Activated CD8-positive, alpha-beta memory T cell treated with anti-CD3 and anti-CD28 coated beads for 36 hours (primary cell): ENCODE measurements around the gene SMIM10L2A. TPM values are rescaled to one million over a fixed set of nuclear protein-coding genes. Genes with fewer than 3 reads are reported as not detected.
"Not testable (repeated sequence)": the region's sequence is repeated elsewhere in the genome, so short reads cannot be mapped to it uniquely, and the experiment has no call there.

Source experiments
- CTCF ChIA-PET: fragments of 350-600 bp; sonication (Branson Sonifier 250); formaldehyde crosslinking; loops from one replicate; lab custom pipeline; 2021; ENCODE audit warnings: antibody characterized with exemption; lab: Charles Lee
- POLR2A ChIA-PET: fragments of 350-600 bp; sonication (Branson Sonifier 250); formaldehyde crosslinking; loops from one replicate; lab custom pipeline; 2021; ENCODE audit warnings: antibody characterized with exemption; lab: Charles Lee
- total RNA-seq, 2 experiments: library from RNA; stranded (reverse); gene quantifications; one replicate each; pipeline ENCODE4 v1.2.3, GENCODE V29; 2021

Gene SMIM10L2A
- total RNA-seq = under 1 TPM; 0.38 to 0.61 TPM

GRCh38 chrX:135421932-135422809, at the start of gene SMIM10L2A:
TSS of gene SMIM10L2A (plus strand) at chrX:135421944. CDS start at chrX:135422132, 188 bp downstream.
- ChIA-PET POLR2A (no interaction called here), CTCF (no interaction called here)

DNA sequence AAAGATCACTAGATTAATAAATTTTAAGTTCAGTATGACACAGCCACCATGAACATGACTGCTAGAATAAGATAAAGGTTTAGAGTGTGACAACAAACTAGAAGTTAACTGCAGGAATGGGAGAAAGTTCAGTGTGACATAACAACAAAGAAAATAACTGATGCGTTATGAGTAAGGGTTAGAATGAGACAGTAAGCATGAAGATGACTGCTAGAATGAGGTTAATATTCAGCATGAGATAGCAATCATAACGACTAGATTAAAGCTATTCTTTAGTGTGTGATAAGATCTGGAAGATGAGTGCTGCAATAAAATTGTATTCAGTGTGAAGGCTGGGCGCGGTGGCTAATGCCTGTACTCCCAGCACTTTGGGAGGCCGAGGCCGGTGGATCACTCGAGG, 48.4 kb upstream of the SMIM10L2A start:
- CTCF ChIA-PET = no interaction called here
- POLR2A ChIA-PET = no interaction called here

- CTCF ChIA-PET = no interaction called here
- POLR2A ChIA-PET = no interaction called here
These were observed 39.5 kb upstream of the SMIM10L2A start for GRCh38 chrX:135382260-135382659.

GRCh38 chrX:135383249-135383648, 38.5 kb upstream of the SMIM10L2A start:
- ChIA-PET CTCF (no interaction called here), POLR2A (no interaction called here)

- ChIA-PET CTCF (no interaction called here), POLR2A (no interaction called here)
These were observed 37.4 kb upstream of the SMIM10L2A start for GRCh38 chrX:135384161-135384836.

DNA sequence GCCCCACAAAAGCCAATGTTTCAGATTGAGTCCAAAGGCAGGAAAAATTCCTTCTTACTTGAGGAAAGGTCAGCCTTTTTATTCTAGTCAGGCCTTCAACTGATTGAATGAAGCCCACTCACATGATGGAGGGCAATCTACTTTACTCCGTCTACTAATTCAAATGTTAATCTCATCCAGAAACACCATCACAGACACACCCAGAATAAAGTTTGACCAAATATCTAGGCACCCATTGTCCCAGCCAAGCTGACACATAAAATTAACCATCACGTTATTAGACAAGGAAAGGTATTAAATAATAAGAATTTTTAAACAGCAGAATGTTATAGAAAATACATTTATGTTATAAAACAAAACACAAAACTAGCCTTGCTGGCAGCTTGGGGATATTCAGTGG, 32.9 kb upstream of the SMIM10L2A start:
- CTCF ChIA-PET = no interaction called here
- POLR2A ChIA-PET = no interaction called here

GRCh38 chrX:135389243-135389642, 32.5 kb upstream of the SMIM10L2A start:
- ChIA-PET POLR2A (no interaction called here), CTCF (no interaction called here)

DNA sequence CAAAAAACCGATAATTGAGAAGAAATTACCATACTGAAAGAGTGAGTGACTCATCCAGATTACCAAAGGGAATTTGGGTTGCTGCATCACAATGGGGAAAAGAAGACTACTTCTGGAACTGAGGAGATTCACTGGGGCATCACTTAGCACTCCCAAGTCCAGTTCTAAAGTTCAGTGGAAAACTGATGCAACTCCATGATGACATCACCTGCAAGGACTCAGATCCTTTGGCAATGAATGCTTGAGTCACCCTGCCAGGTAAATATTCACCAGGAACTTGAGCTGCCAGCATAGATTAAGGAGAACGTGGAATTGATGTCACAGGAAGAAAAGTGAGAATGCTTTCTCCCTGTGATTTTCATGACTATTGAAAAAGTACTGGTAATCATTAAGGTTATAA, 32.0 kb upstream of the SMIM10L2A start:
- POLR2A ChIA-PET = no interaction called here
- CTCF ChIA-PET = no interaction called here

- CTCF ChIA-PET = interaction anchor here (0.6 to 1.2 kb wide), 2 partner anchors 10 to 73 kb away, joined by 3 read pairs; no protein-coding TSS in a partner anchor
These were observed 30.0 kb upstream of the SMIM10L2A start for GRCh38 chrX:135391734-135392133.

GRCh38 chrX:135393051-135393450, 28.7 kb upstream of the SMIM10L2A start:
- CTCF ChIA-PET = interaction anchor here (1.2 kb wide), 1 partner anchor 9 kb away, joined by 3 read pairs; no protein-coding TSS in a partner anchor
- POLR2A ChIA-PET = no interaction called here

More at GRCh38 chrX:135391734-135392133, 30.0 kb upstream of the SMIM10L2A start:
- POLR2A ChIA-PET = no interaction called here

DNA sequence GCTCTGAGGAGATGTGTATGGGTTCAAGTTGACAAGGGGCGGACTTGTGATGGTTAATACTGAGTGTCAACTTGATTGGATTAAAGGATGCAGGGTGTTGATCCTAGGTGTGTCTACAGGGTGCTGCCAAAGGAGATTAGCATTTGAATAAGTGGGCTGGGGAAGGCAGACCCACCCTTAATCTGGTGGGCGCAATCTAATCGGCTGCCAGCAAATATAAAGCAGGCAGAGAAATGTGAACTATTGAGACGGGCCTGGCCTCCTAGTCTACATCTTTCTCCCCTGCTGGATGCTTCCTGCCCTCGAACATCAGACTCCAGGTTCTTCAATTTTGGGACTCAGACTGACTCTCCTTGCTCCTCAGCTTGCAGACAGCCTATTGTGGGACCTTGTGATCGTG, 26.7 kb upstream of the SMIM10L2A start:
- POLR2A ChIA-PET = no interaction called here
- CTCF ChIA-PET = no interaction called here

- ChIA-PET POLR2A (no interaction called here), CTCF (no interaction called here)
These were observed 25.6 kb upstream of the SMIM10L2A start for GRCh38 chrX:135396109-135396508.

GRCh38 chrX:135396566-135396965, 25.2 kb upstream of the SMIM10L2A start:
- POLR2A ChIA-PET = no interaction called here
- CTCF ChIA-PET = no interaction called here

GRCh38 chrX:135397652-135398051, 24.1 kb upstream of the SMIM10L2A start:
- ChIA-PET POLR2A (no interaction called here), CTCF (no interaction called here)

DNA sequence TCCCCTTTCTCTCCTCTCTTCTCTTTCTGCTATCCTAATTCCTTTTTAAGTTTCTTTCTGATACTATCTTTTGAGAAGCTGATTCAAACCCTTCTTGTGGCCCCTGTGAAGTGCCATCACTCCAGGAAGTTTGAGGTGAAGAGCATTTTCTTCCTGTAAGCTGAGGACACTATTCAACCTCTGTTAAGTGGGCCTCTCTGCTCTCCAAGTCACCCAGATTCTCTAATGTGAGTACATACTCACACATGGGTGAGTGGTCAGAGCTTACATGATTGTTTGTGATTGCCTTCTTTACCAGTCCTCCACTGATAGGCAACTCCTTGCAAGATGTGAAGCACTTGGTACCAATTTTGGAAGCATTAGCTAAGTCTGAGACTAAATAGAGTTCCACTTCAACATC, 18.4 kb upstream of the SMIM10L2A start:
- ChIA-PET CTCF (no interaction called here), POLR2A (no interaction called here)

- CTCF ChIA-PET, POLR2A ChIA-PET: not testable (repeated sequence)
These were observed 15.3 kb upstream of the SMIM10L2A start for GRCh38 chrX:135406428-135406827.

- ChIA-PET POLR2A (no interaction called here), CTCF (no interaction called here)
These were observed 12.9 kb upstream of the SMIM10L2A start for GRCh38 chrX:135408794-135409193.

DNA sequence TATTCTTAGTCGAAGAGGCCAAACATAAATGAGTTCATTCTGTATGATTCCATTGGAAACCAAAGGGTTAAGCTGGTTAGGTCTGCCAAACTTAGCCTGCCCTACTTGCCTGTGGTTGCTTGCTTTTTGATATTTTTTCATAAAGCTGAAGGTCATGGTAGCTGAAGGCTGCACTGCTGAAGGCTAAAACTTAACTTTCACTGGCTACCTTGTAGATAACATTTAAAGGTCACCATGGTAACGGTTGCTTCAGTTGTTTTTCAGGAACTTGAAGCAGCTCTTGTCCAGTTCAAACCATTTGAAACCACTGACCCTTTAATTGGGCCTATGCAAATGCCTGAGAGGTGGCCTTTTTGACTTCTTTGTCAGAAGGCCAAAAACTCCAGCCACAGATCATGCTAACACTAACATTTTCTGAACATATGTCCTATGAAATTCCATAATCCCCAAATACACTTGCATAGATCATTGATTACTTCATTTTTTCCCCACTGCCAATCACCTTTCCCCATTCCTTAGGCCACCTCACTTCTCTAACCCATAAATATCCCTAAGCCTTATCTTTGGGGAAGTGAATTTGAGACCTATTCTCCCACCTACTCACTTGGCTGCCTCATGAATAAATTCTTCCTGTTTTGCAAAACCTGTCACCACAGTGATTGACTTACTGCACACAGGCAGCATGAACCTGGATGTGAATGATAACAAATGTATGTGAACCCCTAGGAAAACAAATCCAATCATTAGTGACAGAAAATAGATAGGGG, 10.7 kb upstream of the SMIM10L2A start:
- ChIA-PET POLR2A (no interaction called here), CTCF (no interaction called here)

- ChIA-PET CTCF (no interaction called here), POLR2A (no interaction called here)
These were observed 9.9 kb upstream of the SMIM10L2A start for GRCh38 chrX:135411893-135412292.

- ChIA-PET POLR2A (no interaction called here), CTCF (no interaction called here)
These were observed 5.2 kb upstream of the SMIM10L2A start for GRCh38 chrX:135416546-135416945.
